HUES48 (cell line): ENCODE results near the gene NTM.

ENCODE experiments used
- H3K27ac ChIP-seq: one replicate; pipeline ENCODE4 v1.7.0; 2013; ENCODE audit warnings: low read depth, low read length, inconsistent platforms
- H3K27me3 ChIP-seq: 2 replicates; pipeline ENCODE4 v1.6.1; 2013; ENCODE audit warnings: mild to moderate bottlenecking, low read length; ENCODE audit not compliant: control insufficient read depth, insufficient read depth
- H3K36me3 ChIP-seq: 2 replicates; pipeline ENCODE4 v1.6.1; 2013; ENCODE audit warnings: low read length; ENCODE audit not compliant: control insufficient read depth, insufficient read depth
- H3K4me1 ChIP-seq: 2 replicates; pipeline ENCODE4 v1.6.1; 2013; ENCODE audit warnings: mild to moderate bottlenecking, low read length; ENCODE audit not compliant: control insufficient read depth, insufficient read depth
- H3K4me3 ChIP-seq: 2 replicates; pipeline ENCODE4 v1.5.1; 2013; ENCODE audit warnings: mild to moderate bottlenecking, low read depth, low read length
- H3K9ac ChIP-seq: 2 replicates; pipeline ENCODE4 v1.6.1; 2013; ENCODE audit warnings: mild to moderate bottlenecking, low read depth, low read length, moderate library complexity
- H3K9me3 ChIP-seq: 2 replicates; pipeline ENCODE4 v1.6.1; 2013; ENCODE audit warnings: low read length; ENCODE audit not compliant: control insufficient read depth, insufficient read depth

NTM gene

DNA sequence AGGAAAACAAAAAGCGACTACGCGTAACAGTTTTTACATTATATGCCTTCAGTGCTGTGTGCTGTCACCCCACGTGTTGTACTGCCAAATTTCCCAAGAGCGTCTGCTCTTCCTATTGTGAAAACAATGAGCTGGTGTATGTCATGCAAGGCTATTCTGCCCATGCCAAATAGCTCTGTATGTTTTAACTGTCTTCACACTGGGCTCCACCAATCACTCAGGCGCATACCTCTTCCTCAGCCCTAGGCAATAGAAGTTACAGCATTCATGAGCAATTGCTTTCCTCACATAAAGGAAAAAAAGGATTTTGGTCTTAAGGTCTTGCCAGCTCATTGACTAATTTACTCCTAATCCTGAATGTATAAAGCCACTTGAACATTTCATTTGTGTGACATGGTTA is 606.8 kb downstream of the NTM start:
- Histone ChIP-seq H3K9ac (no peak overlapping the region), H3K4me3 (peak overlapping the region; percentile 4; the same call in 1 of the 2 replicates), H3K4me1 (peaks cover 53% of the 10 kb centered on the region), H3K27me3 (no peaks in the 10 kb centered on the region), H3K9me3 (no peaks in the 10 kb centered on the region), H3K36me3 (no peaks in the 10 kb centered on the region), H3K27ac (peak overlapping the region; percentile 98)

DNA sequence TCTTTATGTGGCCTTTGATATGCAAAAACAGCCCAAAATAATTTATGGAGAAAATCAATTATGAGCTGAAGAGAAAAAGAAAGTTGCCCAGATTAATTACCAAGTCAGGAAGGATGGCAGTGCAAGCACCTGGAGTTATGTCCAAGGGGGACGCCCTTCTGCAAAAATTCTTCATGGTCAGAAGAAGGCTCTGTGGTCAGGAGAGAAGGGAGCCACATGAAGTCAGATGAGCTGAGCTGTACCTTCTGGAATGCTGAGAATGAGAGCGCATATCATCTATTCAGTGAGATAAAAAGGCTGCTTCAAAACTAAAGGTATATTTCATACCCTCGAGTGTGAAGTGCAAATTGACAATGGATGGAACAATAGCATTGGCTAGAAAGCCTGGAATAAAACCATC is 607.4 kb downstream of the NTM start:
- Histone ChIP-seq H3K4me1 (peaks cover 60% of the 10 kb centered on the region), H3K4me3 (0 out of 2 replicates have a peak overlapping the region, but pooled peaks have one; percentile 4), H3K9me3 (no peaks in the 10 kb centered on the region), H3K27ac (peak overlapping the region; percentile 98), H3K9ac (no peak overlapping the region), H3K27me3 (no peaks in the 10 kb centered on the region), H3K36me3 (no peaks in the 10 kb centered on the region)

DNA sequence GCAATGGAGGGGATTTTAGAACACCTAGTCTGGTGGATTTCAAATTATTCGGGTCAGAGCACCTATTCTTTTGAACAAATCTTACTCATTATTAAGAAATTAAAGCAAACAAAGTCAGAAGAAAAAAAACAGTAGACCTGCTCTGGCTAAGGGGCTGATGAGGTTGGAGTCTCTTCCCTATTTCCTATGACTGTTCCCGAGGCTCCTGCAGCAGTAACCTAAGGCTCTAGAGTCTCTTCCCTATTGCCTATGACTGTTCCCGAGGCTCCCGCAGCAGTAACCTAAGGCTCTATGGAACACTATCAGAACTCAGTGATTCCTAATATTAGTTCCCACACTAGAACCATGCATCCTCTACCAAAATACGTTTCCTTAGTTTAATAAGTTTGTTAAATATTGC is 607.9 kb downstream of the NTM start:
- H3K4me3 ChIP-seq, result 0 out of 2 replicates have a peak overlapping the region, but pooled peaks have one; percentile 4
- H3K27ac ChIP-seq, result peak overlapping the region; percentile 98
- no peaks in the 10 kb centered on the region for H3K9me3 ChIP-seq
- H3K9ac ChIP-seq, result no peak overlapping the region
- no peaks in the 10 kb centered on the region for H3K27me3 ChIP-seq
- H3K4me1 ChIP-seq, result peaks cover 63% of the 10 kb centered on the region
- no peaks in the 10 kb centered on the region for H3K36me3 ChIP-seq

DNA sequence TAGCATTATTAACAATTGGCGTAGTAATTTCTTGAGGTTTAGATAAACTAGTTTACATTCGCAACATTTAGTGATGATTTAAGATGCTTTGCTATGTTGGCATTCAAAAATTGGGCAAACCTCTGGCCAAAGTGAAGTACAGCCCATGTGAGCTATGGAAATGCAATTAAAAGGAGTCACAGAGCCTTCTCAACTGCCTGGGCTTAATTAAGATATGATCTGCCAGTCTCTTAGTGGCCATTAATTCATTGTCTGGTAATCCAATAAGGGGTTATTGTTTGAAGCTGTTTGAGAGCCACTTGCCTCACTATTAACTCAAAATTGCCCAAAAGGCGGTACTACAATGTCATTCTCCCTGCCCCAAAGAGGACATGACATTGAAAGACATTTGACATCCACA is 608.9 kb downstream of the NTM start:
- Histone ChIP-seq H3K9ac (no peak overlapping the region), H3K27me3 (no peaks in the 10 kb centered on the region), H3K4me1 (peaks cover 67% of the 10 kb centered on the region), H3K9me3 (no peaks in the 10 kb centered on the region), H3K27ac (no peak overlapping the region), H3K4me3 (no peak overlapping the region), H3K36me3 (no peaks in the 10 kb centered on the region)

DNA sequence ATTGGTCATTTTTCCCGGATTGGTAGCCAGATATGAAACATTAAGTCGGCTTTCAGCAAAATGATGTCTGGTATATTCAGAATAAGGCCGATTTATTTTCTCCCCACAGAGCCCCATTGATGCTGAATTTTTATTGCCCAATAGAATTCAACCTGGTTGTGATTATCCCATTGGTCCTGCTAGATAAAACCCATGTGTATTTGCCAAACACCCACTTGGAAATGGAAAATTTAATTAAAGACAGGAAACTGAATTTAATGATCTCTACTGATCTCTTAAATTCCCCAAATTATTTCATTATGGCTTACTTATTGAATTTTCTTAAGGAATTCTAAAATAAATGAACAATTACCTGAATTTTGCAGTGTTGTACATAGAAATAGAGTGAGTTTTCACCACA is 609.8 kb downstream of the NTM start:
- no peaks in the 10 kb centered on the region for H3K9me3 ChIP-seq
- no peak overlapping the region for H3K27ac ChIP-seq
- H3K4me1 ChIP-seq, result peaks cover 75% of the 10 kb centered on the region
- no peaks in the 10 kb centered on the region for H3K36me3 ChIP-seq
- H3K4me3 ChIP-seq, result no peak overlapping the region
- no peaks in the 10 kb centered on the region for H3K27me3 ChIP-seq
- H3K9ac ChIP-seq, result no peak overlapping the region

DNA sequence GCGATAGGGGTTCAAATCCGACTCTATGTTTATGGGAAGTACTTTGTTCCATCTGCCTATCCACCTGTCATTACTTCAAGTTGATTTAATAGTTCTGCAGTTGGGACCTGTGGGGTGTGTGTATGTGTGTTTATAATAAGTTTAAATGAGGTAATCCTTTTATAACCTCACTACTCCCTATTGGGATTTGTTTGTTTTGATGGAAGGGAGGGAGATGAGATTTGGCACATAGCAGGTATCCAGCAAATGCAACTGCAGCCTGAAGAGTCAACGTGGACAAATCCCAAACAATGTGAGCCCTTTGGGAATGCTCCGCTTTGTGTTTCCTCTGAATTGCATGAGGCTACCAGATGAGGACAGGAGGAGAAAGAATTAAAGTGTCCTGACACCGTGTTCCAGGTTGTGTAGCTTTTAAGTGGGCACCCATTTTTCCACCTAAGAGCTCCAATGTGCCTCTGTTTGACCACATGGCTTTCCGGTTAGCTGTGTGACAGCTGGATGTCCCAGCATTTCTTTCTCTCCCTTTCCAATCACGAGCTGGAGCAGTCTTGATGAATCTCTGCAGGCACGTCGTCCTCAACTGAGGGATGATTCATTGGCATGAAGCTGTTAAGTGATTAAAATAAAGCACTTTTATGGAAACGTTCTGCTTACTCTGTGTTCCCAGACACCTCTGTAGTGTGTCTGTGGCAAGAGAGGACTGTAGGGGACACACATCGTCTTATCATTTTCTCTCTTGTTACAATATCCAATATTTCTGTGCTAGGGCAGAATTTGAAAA is 610.7 kb downstream of the NTM start:
- Histone ChIP-seq H3K9me3 (no peaks in the 10 kb centered on the region), H3K36me3 (no peaks in the 10 kb centered on the region), H3K4me1 (peaks cover 79% of the 10 kb centered on the region), H3K27ac (peak overlapping the region; percentile 87), H3K9ac (no peak overlapping the region), H3K4me3 (no peak overlapping the region), H3K27me3 (no peaks in the 10 kb centered on the region)

DNA sequence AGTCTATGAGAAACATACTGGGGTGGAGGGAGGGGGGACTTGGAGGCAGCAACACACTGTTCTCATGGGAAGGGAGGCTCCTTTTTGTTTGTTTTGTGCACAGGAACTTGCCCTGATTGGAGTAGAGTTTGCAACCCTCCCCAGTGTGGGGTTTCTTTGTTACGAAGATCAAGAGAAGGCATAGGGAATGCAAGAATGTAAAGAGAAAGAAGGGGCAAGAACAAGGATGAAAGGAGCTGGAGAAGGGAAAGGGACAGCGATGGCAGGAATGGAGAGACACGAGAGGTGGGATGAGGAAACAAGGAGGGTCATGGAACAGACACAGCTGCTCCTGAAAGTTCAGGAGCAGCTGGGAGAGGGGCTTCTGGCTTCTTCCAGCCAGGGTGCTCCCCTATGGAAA is 611.7 kb downstream of the NTM start:
- H3K9ac ChIP-seq, result peak overlapping the region; percentile 15
- H3K9me3 ChIP-seq, result no peaks in the 10 kb centered on the region
- no peaks in the 10 kb centered on the region for H3K27me3 ChIP-seq
- H3K4me3 ChIP-seq, result peak overlapping the region; percentile 43
- H3K27ac ChIP-seq, result peak overlapping the region; percentile 87
- peaks cover 68% of the 10 kb centered on the region for H3K4me1 ChIP-seq
- no peaks in the 10 kb centered on the region for H3K36me3 ChIP-seq

DNA sequence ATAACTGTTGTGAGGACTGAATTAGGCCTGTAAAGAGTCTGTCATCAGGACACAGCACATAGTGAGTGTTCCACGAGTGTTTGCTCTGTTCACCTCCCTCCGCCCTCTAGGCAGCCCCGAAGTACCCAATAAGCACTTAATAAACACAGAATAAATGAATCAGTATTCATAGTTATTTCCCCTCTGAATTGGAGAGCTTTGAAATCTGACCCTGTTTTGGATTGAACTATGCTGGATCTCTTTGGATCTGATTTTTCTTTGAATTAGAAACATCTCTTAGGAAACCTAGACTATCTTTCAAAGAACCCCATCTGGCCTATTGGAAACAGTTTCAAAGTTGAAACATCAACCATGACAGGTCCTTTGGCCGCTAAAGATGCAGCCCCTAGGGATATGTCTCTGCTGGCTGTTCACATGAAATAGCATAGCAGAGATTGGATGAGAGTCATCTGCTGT is 615.5 kb downstream of the NTM start:
- peaks cover 39% of the 10 kb centered on the region for H3K4me1 ChIP-seq
- H3K4me3 ChIP-seq, result no peak overlapping the region
- no peaks in the 10 kb centered on the region for H3K36me3 ChIP-seq
- no peak overlapping the region for H3K27ac ChIP-seq
- no peak overlapping the region for H3K9ac ChIP-seq
- no peaks in the 10 kb centered on the region for H3K27me3 ChIP-seq
- H3K9me3 ChIP-seq, result no peaks in the 10 kb centered on the region

DNA sequence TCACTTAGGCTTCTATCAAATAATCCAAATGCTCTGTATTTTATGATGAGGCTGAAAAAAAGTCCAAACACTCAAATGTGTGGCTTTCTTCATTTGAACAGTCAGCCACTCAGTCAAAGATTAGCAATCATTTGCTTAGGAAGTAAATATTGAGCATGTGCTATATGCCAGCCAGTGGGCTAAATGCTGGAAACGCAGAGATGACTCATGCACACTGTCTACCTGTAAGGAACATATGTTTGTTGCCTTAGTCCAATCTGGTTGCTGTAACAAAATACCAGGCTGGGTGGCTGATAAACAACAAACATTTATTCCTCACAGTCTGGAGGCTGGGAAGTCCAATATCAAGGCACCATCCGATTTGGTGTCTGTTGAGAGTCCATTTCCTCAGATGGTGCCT is 617.3 kb downstream of the NTM start:
- Histone ChIP-seq H3K9me3 (no peaks in the 10 kb centered on the region), H3K4me3 (no peak overlapping the region), H3K27ac (no peak overlapping the region), H3K4me1 (peaks cover 21% of the 10 kb centered on the region), H3K27me3 (no peaks in the 10 kb centered on the region), H3K36me3 (no peaks in the 10 kb centered on the region), H3K9ac (no peak overlapping the region)

DNA sequence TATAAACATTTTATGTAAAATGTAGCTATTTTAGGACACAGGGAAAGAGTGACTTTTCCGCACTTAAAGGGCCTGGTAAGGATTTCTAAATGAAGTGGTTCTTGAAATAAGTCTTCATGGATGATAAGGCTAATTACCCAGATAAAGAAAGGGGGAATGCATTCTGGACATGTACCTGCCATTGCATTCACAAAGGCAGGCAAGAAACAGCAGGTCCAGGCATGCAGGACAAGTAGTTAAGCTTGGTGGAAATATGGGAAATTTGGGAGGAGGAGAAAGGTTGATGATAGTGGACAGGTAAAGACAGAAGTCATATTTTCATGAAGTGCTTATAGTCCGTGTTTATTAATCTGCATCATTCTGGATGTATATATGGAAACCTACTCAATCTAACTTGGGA is 621.2 kb downstream of the NTM start:
- Histone ChIP-seq H3K4me3 (no peak overlapping the region), H3K9ac (no peak overlapping the region), H3K36me3 (no peaks in the 10 kb centered on the region), H3K9me3 (peaks cover 11% of the 10 kb centered on the region), H3K27me3 (no peaks in the 10 kb centered on the region), H3K4me1 (no peaks in the 10 kb centered on the region), H3K27ac (no peak overlapping the region)

DNA sequence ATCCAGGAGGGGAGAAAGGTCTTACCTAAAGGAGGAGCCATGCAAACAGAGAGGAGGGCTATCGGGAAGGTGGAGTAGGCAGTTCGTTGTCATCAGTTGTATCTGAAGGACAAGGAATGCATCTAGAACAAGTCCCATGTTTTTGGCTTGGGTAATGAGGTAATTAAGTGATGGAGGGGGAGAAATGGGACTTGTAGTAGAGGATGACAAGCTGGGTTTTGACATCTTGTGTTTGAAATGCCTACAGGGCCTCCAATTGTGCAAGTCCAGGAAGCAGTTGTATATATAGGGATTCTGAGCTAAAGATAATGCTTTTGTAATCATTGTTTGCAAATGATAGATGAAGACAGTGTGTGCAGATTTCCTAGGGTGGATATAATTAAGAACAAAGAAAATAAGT is 622.8 kb downstream of the NTM start:
- Histone ChIP-seq H3K9me3 (peaks cover 11% of the 10 kb centered on the region), H3K4me1 (no peaks in the 10 kb centered on the region)

More for the DNA sequence above, 622.8 kb downstream of the NTM start:
- Histone ChIP-seq H3K9ac (no peak overlapping the region), H3K36me3 (no peaks in the 10 kb centered on the region), H3K4me3 (no peak overlapping the region), H3K27me3 (no peaks in the 10 kb centered on the region), H3K27ac (no peak overlapping the region)
